GM19239 (cell line): ENCODE results near the gene TMEM63B.
"Not testable (repeated sequence)": the region's sequence is repeated elsewhere in the genome, so short reads cannot be mapped to it uniquely, and the experiment has no call there.

ENCODE experiments used
- DNase-seq: peaks from one replicate; pipeline ENCODE4 v3.0.0; 2011; ENCODE audit warnings: low spot score; ENCODE audit not compliant: insufficient read length
- FAIRE-seq: peaks from 2 replicates; lab custom pipeline; 2011; peaks lifted over from hg19 to GRCh38; lab: Jason Lieb, UNC

TMEM63B gene

GRCh38 chr6:44185356-44185755 lies 58.0 kb downstream of the TMEM63B start:
- DNase-seq, FAIRE-seq: not testable (repeated sequence)

- DNase-seq = no peak
- FAIRE-seq = no peak
Measured at GRCh38 chr6:44185953-44186634, 58.7 kb downstream of the TMEM63B start.

GRCh38 chr6:44186635-44187025 lies 59.3 kb downstream of the TMEM63B start:
- no peak for FAIRE-seq

GRCh38 chr6:44188819-44189218 lies 61.5 kb downstream of the TMEM63B start:
- FAIRE-seq (no peak), DNase-seq (no peak)

More at GRCh38 chr6:44186635-44187025, 59.3 kb downstream of the TMEM63B start:
- DNase-seq = no peak

- DNase-seq (no peak), FAIRE-seq (no peak)
Measured at GRCh38 chr6:44189257-44189656, 61.9 kb downstream of the TMEM63B start.

- FAIRE-seq (no peak), DNase-seq (no peak)
Measured at GRCh38 chr6:44190715-44191114, 63.4 kb downstream of the TMEM63B start.

- FAIRE-seq (no peak), DNase-seq (no peak)
Measured at GRCh38 chr6:44192428-44193041, 65.2 kb downstream of the TMEM63B start.

GRCh38 chr6:44193307-44193910 lies 66.1 kb downstream of the TMEM63B start:
- FAIRE-seq = no peak
- no peak for DNase-seq

- FAIRE-seq (no peak), DNase-seq (no peak)
Measured at GRCh38 chr6:44194326-44194725, 67.0 kb downstream of the TMEM63B start.

- DNase-seq, FAIRE-seq: not testable (repeated sequence)
Measured at GRCh38 chr6:44196351-44196750, 69.0 kb downstream of the TMEM63B start.

GRCh38 chr6:44198684-44199083 lies 71.3 kb downstream of the TMEM63B start:
- FAIRE-seq (no peak), DNase-seq (no peak)

GRCh38 chr6:44199883-44200282 lies 72.5 kb downstream of the TMEM63B start:
- DNase-seq (no peak), FAIRE-seq (no peak)

GRCh38 chr6:44201200-44201599 lies 73.8 kb downstream of the TMEM63B start:
- DNase-seq (no peak), FAIRE-seq (no peak)

- FAIRE-seq (no peak), DNase-seq (no peak)
Measured at GRCh38 chr6:44201638-44202303, 74.4 kb downstream of the TMEM63B start.

GRCh38 chr6:44202332-44202971 lies 75.1 kb downstream of the TMEM63B start:
- DNase-seq (no peak), FAIRE-seq (no peak)

- DNase-seq = no peak
- FAIRE-seq = no peak
Measured at GRCh38 chr6:44202972-44203750, 75.8 kb downstream of the TMEM63B start.

GRCh38 chr6:44203955-44204354 lies 76.6 kb downstream of the TMEM63B start:
- FAIRE-seq (no peak), DNase-seq (no peak)
